Lower lobe of right lung (tissue), 2 donors: ENCODE data around the gene ADARB1. TPM values are rescaled to one million over a fixed set of nuclear protein-coding genes. Genes with fewer than 3 reads are reported as not detected.

Source experiments
- ATAC-seq, 2 donors: fragments of 200-7000 bp; cut with Tn5 transposase; one replicate each; pipeline ENCODE4 v1.9.1; 2020 to 2022; ENCODE audit warnings: mild to moderate bottlenecking in 2 of 2, moderate library complexity in 2 of 2
- DNase-seq: peaks from one replicate; pipeline ENCODE4 v3.0.0-alpha.2; 2020
- H3K27ac ChIP-seq: fragments of 200-600 bp; one replicate; pipeline ENCODE4 v1.8.0; 2022
- H3K27me3 ChIP-seq: fragments of 200-600 bp; one replicate; pipeline ENCODE4 v1.8.0; 2022; ENCODE audit warnings: low read depth
- H3K36me3 ChIP-seq: fragments of 200-600 bp; one replicate; pipeline ENCODE4 v1.8.0; 2022; ENCODE audit warnings: mild to moderate bottlenecking
- H3K4me1 ChIP-seq: fragments of 200-600 bp; one replicate; pipeline ENCODE4 v1.8.0; 2022
- H3K4me3 ChIP-seq: fragments of 200-600 bp; one replicate; pipeline ENCODE4 v1.8.0; 2022; ENCODE audit warnings: mild to moderate bottlenecking
- H3K9me3 ChIP-seq: fragments of 200-600 bp; one replicate; pipeline ENCODE4 v1.8.0; 2022
- CTCF ChIP-seq: fragments of 200-600 bp; IDR thresholded peaks from one replicate; pipeline ENCODE4 v1.8.0; 2022; ENCODE audit warnings: antibody characterized with exemption, mild to moderate bottlenecking
- intact Hi-C: fragments of 100-400 bp; cut with DNase I; formaldehyde crosslinking; loops from one replicate; pipeline ENCODE4 v1.11.0; 2022
- total RNA-seq: library from RNA; stranded (reverse); fragmentation: NEBNext Ultra II Directional; extraction: Animal tissue kit (Norgen Biotek cat#: 25700); gene quantifications from one replicate; pipeline ENCODE4 v1.2.1, GENCODE V29; 2021
- donor health status: DM: no; HTN: yes; CAD: no; lungs with severe emphysema.

Gene ADARB1
- total RNA-seq, 1 donor from 2014 or later = 48.2 TPM

- Histone ChIP-seq H3K9me3 (no peaks in the 10 kb centered on the region), H3K27me3 (no peaks in the 10 kb centered on the region), H3K27ac (no peak overlapping the region), H3K36me3 (no peaks in the 10 kb centered on the region), H3K4me1 (peaks cover 47% of the 10 kb centered on the region), H3K4me3 (peak overlapping the region; percentile 21)
- no peak for TF ChIP-seq CTCF
- intact Hi-C loops = no loop called here
- ATAC-seq = no peak
- DNase-seq = no peak
Measured at GRCh38 chr21:45109831-45110492, 35.6 kb downstream of the ADARB1 start.

GRCh38 chr21:45110873-45111624 lies 36.7 kb downstream of the ADARB1 start:
- ATAC-seq = peak in 1 of 2 donors; percentile 34
- no peak for TF ChIP-seq CTCF

GRCh38 chr21:45111703-45112102 lies 37.3 kb downstream of the ADARB1 start:
- Histone ChIP-seq H3K27ac (no peak overlapping the region), H3K4me1 (peaks cover 56% of the 10 kb centered on the region), H3K4me3 (no peak overlapping the region), H3K36me3 (no peaks in the 10 kb centered on the region), H3K9me3 (no peaks in the 10 kb centered on the region), H3K27me3 (no peaks in the 10 kb centered on the region)
- DNase-seq (no peak), ATAC-seq (peak in 1 of 2 donors; percentile 53)
- intact Hi-C loops = no loop called here
- TF ChIP-seq CTCF = no peak

More at GRCh38 chr21:45110873-45111624, 36.7 kb downstream of the ADARB1 start:
- H3K36me3 ChIP-seq = no peaks in the 10 kb centered on the region
- H3K27me3 ChIP-seq = no peaks in the 10 kb centered on the region
- peaks cover 56% of the 10 kb centered on the region for H3K4me1 ChIP-seq
- no peak overlapping the region for H3K4me3 ChIP-seq
- intact Hi-C loops = no loop called here
- DNase-seq = no peak
- no peaks in the 10 kb centered on the region for H3K9me3 ChIP-seq
- no peak overlapping the region for H3K27ac ChIP-seq

- Histone ChIP-seq H3K36me3 (no peaks in the 10 kb centered on the region), H3K27me3 (no peaks in the 10 kb centered on the region), H3K4me3 (no peak overlapping the region), H3K4me1 (peaks cover 56% of the 10 kb centered on the region), H3K27ac (no peak overlapping the region), H3K9me3 (no peaks in the 10 kb centered on the region)
- intact Hi-C loops = no loop called here
- DNase-seq (no peak), ATAC-seq (no peak)
- no peak for TF ChIP-seq CTCF
Measured at GRCh38 chr21:45112371-45112770, 38.0 kb downstream of the ADARB1 start.

GRCh38 chr21:45113543-45113942 lies 39.2 kb downstream of the ADARB1 start:
- no peak for DNase-seq
- TF ChIP-seq CTCF = no peak
- Histone ChIP-seq H3K9me3 (no peaks in the 10 kb centered on the region), H3K4me3 (no peak overlapping the region), H3K36me3 (no peaks in the 10 kb centered on the region), H3K4me1 (peaks cover 56% of the 10 kb centered on the region), H3K27ac (no peak overlapping the region), H3K27me3 (no peaks in the 10 kb centered on the region)
- intact Hi-C loops = no loop called here
- no peak for ATAC-seq
